Measurements from ENCODE around the gene ZBTB9.

DNA sequence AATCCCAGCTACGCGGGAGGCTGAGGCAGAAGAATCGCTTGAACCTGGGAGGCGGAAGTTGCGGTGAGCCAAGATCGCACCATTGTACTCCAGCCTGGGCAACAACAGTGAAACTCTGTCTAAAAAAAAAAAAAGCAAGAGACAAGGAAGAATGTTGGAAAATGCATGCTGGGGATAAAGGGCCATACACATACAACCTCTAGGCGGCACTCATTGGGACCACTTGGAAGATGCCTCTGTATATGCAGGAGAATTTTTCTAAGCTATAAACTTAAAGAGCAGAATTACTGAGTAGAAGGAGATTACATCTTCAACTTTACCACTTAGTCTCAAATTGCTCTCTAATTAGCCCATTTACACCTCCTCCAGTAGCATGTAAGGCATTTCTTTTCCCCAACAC, 42.8 kb downstream of the ZBTB9 start:
- no peak for TF ChIP-seq EZH2 (optimal IDR thresholded peaks at IDR 0.05; ENCODE audit: low read depth, low read length)
- TF ChIP-seq, protein P1, sequence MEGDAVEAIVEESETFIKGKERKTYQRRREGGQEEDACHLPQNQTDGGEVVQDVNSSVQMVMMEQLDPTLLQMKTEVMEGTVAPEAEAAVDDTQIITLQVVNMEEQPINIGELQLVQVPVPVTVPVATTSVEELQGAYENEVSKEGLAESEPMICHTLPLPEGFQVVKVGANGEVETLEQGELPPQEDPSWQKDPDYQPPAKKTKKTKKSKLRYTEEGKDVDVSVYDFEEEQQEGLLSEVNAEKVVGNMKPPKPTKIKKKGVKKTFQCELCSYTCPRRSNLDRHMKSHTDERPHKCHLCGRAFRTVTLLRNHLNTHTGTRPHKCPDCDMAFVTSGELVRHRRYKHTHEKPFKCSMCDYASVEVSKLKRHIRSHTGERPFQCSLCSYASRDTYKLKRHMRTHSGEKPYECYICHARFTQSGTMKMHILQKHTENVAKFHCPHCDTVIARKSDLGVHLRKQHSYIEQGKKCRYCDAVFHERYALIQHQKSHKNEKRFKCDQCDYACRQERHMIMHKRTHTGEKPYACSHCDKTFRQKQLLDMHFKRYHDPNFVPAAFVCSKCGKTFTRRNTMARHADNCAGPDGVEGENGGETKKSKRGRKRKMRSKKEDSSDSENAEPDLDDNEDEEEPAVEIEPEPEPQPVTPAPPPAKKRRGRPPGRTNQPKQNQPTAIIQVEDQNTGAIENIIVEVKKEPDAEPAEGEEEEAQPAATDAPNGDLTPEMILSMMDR (IDR thresholded peaks at IDR 0.05; ENCODE audit: low read length): no peak
